HUES64 (cell line): ENCODE measurements around the gene ZNF330.

Experiments
- H3K27ac ChIP-seq: 2 replicates; pipeline ENCODE4 v1.7.0; 2013; ENCODE audit warnings: low read depth, low read length, inconsistent platforms
- H3K27me3 ChIP-seq: 2 replicates; pipeline ENCODE4 v1.6.1; 2013; ENCODE audit warnings: mild to moderate bottlenecking, low read length; ENCODE audit not compliant: insufficient read depth
- H3K36me3 ChIP-seq: 2 replicates; pipeline ENCODE4 v1.6.1; 2013; ENCODE audit warnings: mild to moderate bottlenecking, low read length; ENCODE audit not compliant: insufficient read depth
- H3K4me1 ChIP-seq: 2 replicates; pipeline ENCODE4 v1.6.1; 2013; ENCODE audit warnings: mild to moderate bottlenecking, low read length, moderate library complexity; ENCODE audit not compliant: insufficient read depth
- H3K4me3 ChIP-seq: 2 replicates; pipeline ENCODE4 v1.5.1; 2013; ENCODE audit warnings: mild to moderate bottlenecking, low read length, moderate library complexity
- H3K9ac ChIP-seq: 2 replicates; pipeline ENCODE4 v1.6.1; 2013; ENCODE audit warnings: mild to moderate bottlenecking, low read depth, low read length
- H3K9me3 ChIP-seq: 2 replicates; pipeline ENCODE4 v1.6.1; 2013; ENCODE audit warnings: low read depth, low read length; ENCODE audit not compliant: insufficient read depth
- WGBS: fragments of 150-250, 120-280 bp; methylation state at CpG from one replicate; pipeline ENCODE4 v1.1.7; 2013; ENCODE audit warnings: missing lambda C conversion rate; 5-methylcytosine and 5-hydroxymethylcytosine counted together

Gene ZNF330

GRCh38 chr4:141240259-141240658 lies 19.6 kb downstream of the ZNF330 start:
- H3K9me3 ChIP-seq, result no peaks in the 10 kb centered on the region
- H3K36me3 ChIP-seq, result no peaks in the 10 kb centered on the region
- H3K9ac ChIP-seq, result no peak overlapping the region
- H3K27me3 ChIP-seq, result no peaks in the 10 kb centered on the region
- H3K27ac ChIP-seq, result no peak overlapping the region
- no peak overlapping the region for H3K4me3 ChIP-seq
- 95% methylated on average over 3 of the region's 3 CpGs for WGBS
- no peaks in the 10 kb centered on the region for H3K4me1 ChIP-seq

- Histone ChIP-seq H3K36me3 (no peaks in the 10 kb centered on the region), H3K9ac (no peak overlapping the region), H3K27ac (no peak overlapping the region), H3K9me3 (no peaks in the 10 kb centered on the region), H3K4me1 (no peaks in the 10 kb centered on the region), H3K27me3 (no peaks in the 10 kb centered on the region), H3K4me3 (no peak overlapping the region)
- 87% methylated on average over 2 of the region's 2 CpGs for WGBS
Measured at GRCh38 chr4:141240671-141241070, 20.0 kb downstream of the ZNF330 start.

- Histone ChIP-seq H3K4me1 (no peaks in the 10 kb centered on the region), H3K9ac (no peak overlapping the region), H3K9me3 (no peaks in the 10 kb centered on the region), H3K36me3 (no peaks in the 10 kb centered on the region), H3K27ac (no peak overlapping the region), H3K4me3 (no peak overlapping the region), H3K27me3 (no peaks in the 10 kb centered on the region)
- WGBS, result 47% methylated on average over 1 of the region's 1 CpG
Measured at GRCh38 chr4:141241986-141242385, 21.3 kb downstream of the ZNF330 start.

GRCh38 chr4:141244419-141244818 lies 23.7 kb downstream of the ZNF330 start:
- H3K27me3 ChIP-seq, result no peaks in the 10 kb centered on the region
- no peaks in the 10 kb centered on the region for H3K4me1 ChIP-seq
- no peak overlapping the region for H3K9ac ChIP-seq
- no peaks in the 10 kb centered on the region for H3K9me3 ChIP-seq
- H3K27ac ChIP-seq, result no peak overlapping the region
- 100% methylated on average over 1 of the region's 1 CpG for WGBS
- H3K36me3 ChIP-seq, result no peaks in the 10 kb centered on the region
- no peak overlapping the region for H3K4me3 ChIP-seq

GRCh38 chr4:141246243-141246642 lies 25.5 kb downstream of the ZNF330 start:
- Histone ChIP-seq H3K27ac (no peak overlapping the region), H3K4me1 (no peaks in the 10 kb centered on the region), H3K9ac (no peak overlapping the region), H3K4me3 (no peak overlapping the region), H3K27me3 (no peaks in the 10 kb centered on the region), H3K36me3 (no peaks in the 10 kb centered on the region), H3K9me3 (no peaks in the 10 kb centered on the region)
- 100% methylated on average over 1 of the region's 2 CpGs for WGBS

GRCh38 chr4:141246683-141247429 lies 26.2 kb downstream of the ZNF330 start:
- Histone ChIP-seq H3K9me3 (no peaks in the 10 kb centered on the region), H3K36me3 (no peaks in the 10 kb centered on the region), H3K9ac (no peak overlapping the region), H3K27ac (no peak overlapping the region), H3K4me1 (no peaks in the 10 kb centered on the region), H3K4me3 (no peak overlapping the region), H3K27me3 (no peaks in the 10 kb centered on the region)
- WGBS, result no CpG with 5 or more reads among the region's 2 CpGs

- H3K4me1 ChIP-seq, result no peaks in the 10 kb centered on the region
- no peaks in the 10 kb centered on the region for H3K27me3 ChIP-seq
- H3K9ac ChIP-seq, result no peak overlapping the region
- H3K36me3 ChIP-seq, result no peaks in the 10 kb centered on the region
- H3K9me3 ChIP-seq, result no peaks in the 10 kb centered on the region
- no CpG with 5 or more reads among the region's 2 CpGs for WGBS
- no peak overlapping the region for H3K4me3 ChIP-seq
- no peak overlapping the region for H3K27ac ChIP-seq
Measured at GRCh38 chr4:141247430-141247780, 26.7 kb downstream of the ZNF330 start.

- Histone ChIP-seq H3K4me1 (no peaks in the 10 kb centered on the region), H3K9me3 (no peaks in the 10 kb centered on the region), H3K27me3 (no peaks in the 10 kb centered on the region), H3K36me3 (no peaks in the 10 kb centered on the region), H3K4me3 (no peak overlapping the region), H3K9ac (no peak overlapping the region), H3K27ac (no peak overlapping the region)
- WGBS, result 94% methylated on average over 3 of the region's 4 CpGs
Measured at GRCh38 chr4:141248029-141248428, 27.3 kb downstream of the ZNF330 start.

GRCh38 chr4:141248486-141248885 lies 27.8 kb downstream of the ZNF330 start:
- H3K36me3 ChIP-seq, result no peaks in the 10 kb centered on the region
- H3K27ac ChIP-seq, result no peak overlapping the region
- H3K9me3 ChIP-seq, result no peaks in the 10 kb centered on the region
- no peak overlapping the region for H3K4me3 ChIP-seq
- H3K27me3 ChIP-seq, result no peaks in the 10 kb centered on the region
- no peaks in the 10 kb centered on the region for H3K4me1 ChIP-seq
- no peak overlapping the region for H3K9ac ChIP-seq

- Histone ChIP-seq H3K4me3 (no peak overlapping the region), H3K36me3 (no peaks in the 10 kb centered on the region), H3K27ac (no peak overlapping the region), H3K27me3 (no peaks in the 10 kb centered on the region), H3K9ac (no peak overlapping the region), H3K9me3 (no peaks in the 10 kb centered on the region), H3K4me1 (no peaks in the 10 kb centered on the region)
Measured at GRCh38 chr4:141254326-141254725, 33.6 kb downstream of the ZNF330 start.

- no peaks in the 10 kb centered on the region for H3K36me3 ChIP-seq
- H3K27me3 ChIP-seq, result no peaks in the 10 kb centered on the region
- H3K27ac ChIP-seq, result no peak overlapping the region
- WGBS, result 85% methylated on average over 2 of the region's 2 CpGs
- H3K9me3 ChIP-seq, result no peaks in the 10 kb centered on the region
- no peaks in the 10 kb centered on the region for H3K4me1 ChIP-seq
- no peak overlapping the region for H3K9ac ChIP-seq
- H3K4me3 ChIP-seq, result no peak overlapping the region
Measured at GRCh38 chr4:141255016-141255415, 34.3 kb downstream of the ZNF330 start.

- no peak overlapping the region for H3K9ac ChIP-seq
- H3K4me3 ChIP-seq, result no peak overlapping the region
- H3K4me1 ChIP-seq, result no peaks in the 10 kb centered on the region
- H3K36me3 ChIP-seq, result no peaks in the 10 kb centered on the region
- no peaks in the 10 kb centered on the region for H3K9me3 ChIP-seq
- H3K27me3 ChIP-seq, result no peaks in the 10 kb centered on the region
- H3K27ac ChIP-seq, result no peak overlapping the region
Measured at GRCh38 chr4:141258558-141258957, 37.9 kb downstream of the ZNF330 start.
